ENCODE data around the gene MMP12. TPM values are rescaled to one million over a fixed set of nuclear protein-coding genes. Genes with fewer than 3 reads are reported as not detected.

Gene MMP12
- total RNA-seq, 1 experiment from 2014 or later, result 0.05 TPM

Other genes with a start within 250 kb of the MMP12 start
- gene MMP20, start 249.7 kb downstream of the MMP12 start, total RNA-seq (2014; rRNA removed; shearing (Covaris generic)), result not detected in 2 replicates
- not detected in 2 replicates for gene MMP27, start 169.2 kb downstream of the MMP12 start, total RNA-seq (2014; rRNA removed; shearing (Covaris generic))
- not detected in 2 replicates for gene MMP8, start 150.0 kb downstream of the MMP12 start, total RNA-seq (2014; rRNA removed; shearing (Covaris generic))
- gene MMP10, start 94.4 kb downstream of the MMP12 start, total RNA-seq (2014; rRNA removed; shearing (Covaris generic)), result 0.63 TPM in 1 of 2 replicates, not detected in the other
- gene MMP1, start 76.8 kb downstream of the MMP12 start, total RNA-seq (2014; rRNA removed; shearing (Covaris generic)), result 0.29 and 1.1 TPM in 2 replicates
- 0.32 and 0.60 TPM in 2 replicates for gene MMP3, start 31.4 kb downstream of the MMP12 start, total RNA-seq (2014; rRNA removed; shearing (Covaris generic))
- gene MMP13, start 80.8 kb upstream of the MMP12 start, total RNA-seq (2014; rRNA removed; shearing (Covaris generic)), result not detected in 2 replicates
- gene DCUN1D5, start 217.2 kb upstream of the MMP12 start, total RNA-seq (2014; rRNA removed; shearing (Covaris generic)), result 48.3 and 115 TPM in 2 replicates
- gene DYNC2H1, start 234.4 kb upstream of the MMP12 start, total RNA-seq (2014; rRNA removed; shearing (Covaris generic)), result 1.5 and 2.2 TPM in 2 replicates